Activated CD8-positive, alpha-beta memory T cell treated with anti-CD3 and anti-CD28 coated beads, Interleukin-2, amount 50 U/mL, for 24 hours (primary cell): Measurements from ENCODE around the gene CEP164.
"Not testable (repeated sequence)": the region's sequence is repeated elsewhere in the genome, so short reads cannot be mapped to it uniquely, and the experiment has no call there.

Source experiments
- DNase-seq: peaks from one replicate; pipeline ENCODE4 v3.0.0-alpha.2; 2020; ENCODE audit errors: extremely low read depth

The CEP164 gene

DNA sequence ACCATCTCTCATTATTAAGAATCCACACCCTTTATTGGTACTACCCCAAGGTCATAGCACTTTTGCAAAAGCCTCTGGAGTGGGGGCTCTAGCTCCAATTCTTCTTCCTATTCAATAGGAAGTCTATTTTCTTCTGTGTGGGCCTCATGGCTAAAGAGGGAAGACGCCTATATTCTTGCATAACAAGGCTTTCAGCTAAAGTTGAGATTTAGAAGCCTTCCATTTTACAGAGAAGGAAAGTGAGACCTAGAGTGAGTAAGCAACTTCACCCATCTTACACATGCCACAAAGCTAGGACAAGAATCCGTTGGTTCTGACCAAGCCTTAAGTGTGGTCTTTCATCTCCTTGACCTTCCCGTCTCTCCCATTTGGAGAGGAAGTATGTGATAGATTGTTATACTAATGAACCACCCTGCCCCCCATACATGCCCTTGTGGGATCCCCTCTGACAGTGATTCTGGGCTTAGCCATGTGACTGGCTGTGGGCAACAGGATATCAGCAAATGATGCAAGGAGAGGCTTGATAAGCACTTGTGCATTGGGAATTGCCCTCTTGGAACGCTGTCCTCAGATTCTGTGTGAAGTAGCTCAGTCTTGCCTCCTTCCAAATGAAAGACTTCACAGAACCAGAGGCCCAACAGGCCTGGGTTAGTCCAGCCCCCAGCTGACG, 23.9 kb upstream of the CEP164 start:
- DNase-seq, result no peak

DNA sequence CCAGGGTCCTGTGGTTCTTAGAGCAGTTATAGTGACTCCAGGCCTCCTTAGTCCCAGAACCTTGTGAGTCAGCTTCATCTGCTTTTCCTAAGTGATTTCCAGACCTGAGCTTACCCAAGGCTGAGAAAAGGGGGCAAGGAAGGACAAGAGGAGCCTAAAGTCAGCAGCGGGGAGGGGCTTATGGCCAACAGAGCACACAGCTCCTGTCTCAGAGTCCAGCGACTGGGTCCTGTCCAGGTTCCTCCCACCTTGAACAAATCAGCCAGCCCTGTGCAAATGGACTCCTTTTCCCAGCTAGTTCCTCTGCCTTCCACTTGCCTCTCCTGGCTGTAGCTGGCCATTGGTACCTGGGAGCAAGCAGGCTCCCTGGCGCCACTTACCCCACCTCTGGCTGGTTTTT, 22.5 kb upstream of the CEP164 start:
- DNase-seq, result no peak

DNA sequence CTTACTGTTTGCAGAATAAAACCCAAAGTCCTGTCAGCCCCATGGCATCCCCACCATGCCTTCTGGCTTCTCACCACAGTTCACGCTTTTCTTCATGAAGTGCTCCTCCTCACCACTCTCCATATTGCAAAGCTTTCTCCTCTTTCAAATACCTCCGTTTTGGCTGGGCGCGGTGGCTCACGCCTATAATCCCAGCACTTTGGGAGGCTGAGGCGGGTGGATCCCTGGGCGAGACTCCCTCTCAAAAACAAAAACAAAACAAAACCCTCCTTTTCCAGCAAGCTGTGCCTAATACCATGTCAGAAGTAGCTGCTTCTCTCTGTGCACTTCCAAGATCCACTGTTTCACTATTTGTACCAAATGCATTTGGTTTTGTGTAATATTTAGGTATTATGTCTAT, 18.3 kb upstream of the CEP164 start:
- no peak for DNase-seq

DNA sequence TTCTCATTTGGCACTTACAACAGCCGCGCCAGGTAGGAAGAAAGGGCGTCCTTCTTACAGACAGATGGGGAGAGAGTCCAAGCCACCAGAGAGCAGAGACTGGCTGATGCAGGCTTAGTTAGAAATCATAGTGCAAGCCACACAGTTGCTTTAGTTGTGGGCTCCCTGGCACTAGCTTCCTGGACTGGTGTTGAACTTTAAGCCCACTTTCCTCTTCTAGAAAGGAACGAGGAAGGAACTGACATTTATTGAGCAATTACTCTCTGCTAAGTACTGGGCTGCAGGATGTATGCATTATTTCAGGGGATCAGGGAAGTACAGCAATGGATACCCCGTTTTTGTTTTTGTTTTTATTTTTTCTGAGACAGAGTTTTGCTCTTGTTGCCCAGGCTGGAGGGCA, 14.6 kb upstream of the CEP164 start:
- no peak for DNase-seq

DNA sequence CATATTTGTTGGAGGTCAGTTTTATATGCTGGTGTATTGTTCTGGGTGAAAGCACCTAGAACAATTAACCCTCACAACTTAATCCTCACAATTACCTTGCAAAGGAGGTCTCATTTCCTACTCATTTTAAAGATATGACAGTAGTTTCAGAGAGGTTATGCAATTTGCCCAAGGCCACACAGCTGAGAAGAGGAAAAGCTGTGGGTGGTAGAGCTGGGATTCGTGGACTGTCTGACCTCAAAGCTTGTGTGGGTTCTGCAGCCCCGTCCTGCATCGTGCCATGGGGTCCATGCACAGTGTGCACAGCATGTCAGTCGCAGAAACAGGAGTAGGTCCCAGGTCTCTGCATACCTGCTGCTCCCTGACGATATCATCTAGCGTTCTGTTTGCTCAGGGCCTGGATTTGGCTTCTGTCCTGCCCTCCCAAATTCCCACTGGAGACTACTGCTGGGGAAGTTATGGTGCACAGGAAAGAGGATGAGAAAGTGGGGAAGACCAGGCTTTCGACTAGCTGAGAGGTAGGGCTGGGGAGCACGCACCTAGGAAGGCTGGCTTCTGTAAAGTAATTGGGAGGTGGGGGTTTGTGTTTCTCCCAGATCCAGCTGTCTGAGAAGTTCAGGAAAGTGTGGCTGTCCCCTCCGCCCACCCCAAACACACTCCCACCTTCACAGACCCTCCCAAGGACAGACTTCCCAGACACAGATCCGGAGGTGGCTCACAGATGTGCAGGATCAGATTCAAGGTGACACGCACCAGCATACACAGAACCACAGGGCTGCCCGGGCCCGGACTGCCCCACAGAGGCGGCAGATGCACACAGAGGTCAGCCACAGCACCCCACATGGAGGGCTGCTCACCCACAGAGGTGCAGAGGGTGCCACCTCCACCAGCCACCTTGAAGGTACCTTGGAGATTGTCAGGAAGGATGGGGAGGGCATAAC, 13.6 kb upstream of the CEP164 start:
- DNase-seq, result no peak

DNA sequence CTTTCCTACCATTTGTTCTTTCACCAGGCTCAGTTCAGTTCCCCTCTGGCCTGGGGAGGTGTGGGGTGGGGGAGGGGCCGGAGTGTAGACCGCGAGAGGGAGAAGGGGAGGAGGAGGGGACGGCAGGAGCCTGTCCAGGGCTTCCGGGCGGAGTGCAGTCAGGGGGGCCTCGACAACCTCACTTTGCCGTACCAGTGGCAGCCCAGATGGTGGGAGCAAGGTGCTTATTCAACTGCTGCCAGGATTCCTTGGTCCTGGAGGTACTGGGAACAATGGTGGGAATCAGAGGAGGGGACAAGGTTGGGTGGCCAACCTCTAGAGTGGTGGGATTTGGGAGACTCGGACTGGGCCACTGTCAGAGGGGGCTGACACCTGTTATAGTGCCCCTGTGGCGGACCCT, 12.8 kb upstream of the CEP164 start:
- DNase-seq, result no peak

DNA sequence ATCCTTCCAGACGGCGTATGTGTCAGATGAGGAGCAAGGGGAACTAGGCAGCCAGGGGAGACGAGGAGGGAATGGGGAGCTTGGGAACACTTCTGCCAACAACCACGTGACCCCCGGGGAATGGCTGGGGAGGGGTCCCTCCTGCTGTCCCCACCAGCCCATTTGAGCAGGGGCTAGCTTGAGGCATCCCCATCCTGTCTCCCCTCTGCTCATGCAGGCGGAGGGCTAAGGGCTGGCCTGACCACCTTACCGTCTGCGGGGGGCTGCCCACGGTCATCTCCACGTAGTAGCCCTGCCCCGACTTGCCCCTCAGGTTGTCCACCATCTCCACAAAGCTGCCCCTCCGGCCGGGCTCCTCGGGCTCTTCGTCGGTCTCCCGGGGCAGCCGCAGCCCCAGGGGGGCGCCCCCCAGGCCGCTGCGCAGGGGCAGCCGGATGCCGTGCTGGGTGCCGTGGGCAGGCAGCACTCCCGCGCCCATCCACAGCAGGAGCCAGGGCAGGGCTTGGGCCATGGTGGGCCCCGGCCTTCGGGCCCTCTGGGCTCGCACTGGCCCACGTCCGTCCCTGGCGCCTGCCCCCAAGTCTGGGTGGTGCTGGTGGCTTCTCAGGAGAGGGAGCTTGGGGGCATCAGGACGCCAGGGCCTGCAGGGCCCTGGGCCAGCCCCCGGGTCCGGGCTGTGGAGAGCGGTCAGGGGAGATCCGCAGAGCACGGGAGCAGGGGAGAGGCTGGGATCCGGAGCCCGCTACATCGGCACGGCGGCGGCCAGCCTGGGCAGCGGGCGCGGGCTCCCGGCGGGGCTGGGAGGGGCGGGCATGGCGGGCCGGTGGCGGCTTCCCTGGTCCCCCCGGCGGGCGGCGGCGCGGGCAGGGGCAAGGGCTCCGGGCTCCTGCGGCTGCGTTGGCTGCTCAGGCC, 12.1 kb upstream of the CEP164 start:
- no peak for DNase-seq

DNA sequence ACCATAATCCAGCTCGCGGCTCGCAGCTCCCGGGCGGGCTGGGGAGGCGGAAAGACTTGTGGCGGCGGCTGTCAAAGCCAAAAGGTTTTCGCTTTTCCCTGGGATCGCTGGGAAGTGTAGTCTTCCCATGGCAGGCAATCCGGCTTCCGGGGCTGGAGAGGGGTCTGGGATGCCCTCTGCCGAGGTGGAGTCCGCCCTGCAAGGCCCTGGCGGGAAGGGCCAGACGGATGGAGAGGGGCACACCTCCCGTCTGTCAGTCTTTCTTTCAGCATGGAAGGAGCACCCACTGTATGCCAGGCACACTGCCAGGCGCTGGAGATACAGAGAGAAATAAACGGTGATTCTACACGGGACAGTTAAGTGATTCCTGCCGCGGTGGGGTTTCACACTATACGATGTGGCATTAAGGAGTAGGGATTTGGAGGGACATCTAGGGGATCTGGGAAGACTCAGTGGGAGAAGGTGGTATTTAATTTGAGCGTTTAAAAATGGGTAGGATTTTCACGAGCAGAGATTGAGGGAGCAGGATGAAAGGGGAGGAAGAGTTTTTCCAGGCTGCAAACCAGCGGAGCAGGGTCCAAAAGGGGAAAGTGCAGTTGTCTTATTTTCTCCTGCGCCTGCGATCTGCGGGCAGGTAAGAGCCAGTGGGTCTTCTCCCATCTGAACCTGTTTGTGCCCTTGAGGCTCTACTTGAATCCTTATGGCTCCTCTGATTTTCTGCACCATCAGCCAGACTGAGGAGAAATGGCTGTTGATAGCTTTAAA, 11.3 kb upstream of the CEP164 start, which contains the start of gene BACE1:
TSS of gene BACE1 (minus strand) at position 60 of the 765 bp plus-strand sequence. CDS start 461 bp downstream, outside the sequence.
- no peak for DNase-seq

DNA sequence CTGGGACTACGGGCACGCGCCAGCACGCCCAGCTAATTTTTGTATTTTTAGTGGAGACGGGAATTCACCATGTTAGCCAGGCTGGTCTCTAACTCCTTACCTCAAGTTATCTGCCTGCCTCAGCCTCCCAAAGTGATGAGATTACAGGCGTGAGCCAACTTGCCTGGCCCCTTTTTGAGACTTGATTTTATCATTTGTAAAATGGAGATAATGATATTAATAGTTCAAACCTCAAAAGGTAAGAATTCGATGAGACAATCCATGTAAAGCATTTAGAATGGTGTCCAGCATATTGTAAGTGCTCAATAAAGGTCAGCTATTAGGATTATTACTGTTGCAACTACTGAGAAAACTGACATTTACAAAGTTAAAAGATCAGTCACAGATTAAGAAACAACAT, 8.9 kb upstream of the CEP164 start:
- no peak for DNase-seq

DNA sequence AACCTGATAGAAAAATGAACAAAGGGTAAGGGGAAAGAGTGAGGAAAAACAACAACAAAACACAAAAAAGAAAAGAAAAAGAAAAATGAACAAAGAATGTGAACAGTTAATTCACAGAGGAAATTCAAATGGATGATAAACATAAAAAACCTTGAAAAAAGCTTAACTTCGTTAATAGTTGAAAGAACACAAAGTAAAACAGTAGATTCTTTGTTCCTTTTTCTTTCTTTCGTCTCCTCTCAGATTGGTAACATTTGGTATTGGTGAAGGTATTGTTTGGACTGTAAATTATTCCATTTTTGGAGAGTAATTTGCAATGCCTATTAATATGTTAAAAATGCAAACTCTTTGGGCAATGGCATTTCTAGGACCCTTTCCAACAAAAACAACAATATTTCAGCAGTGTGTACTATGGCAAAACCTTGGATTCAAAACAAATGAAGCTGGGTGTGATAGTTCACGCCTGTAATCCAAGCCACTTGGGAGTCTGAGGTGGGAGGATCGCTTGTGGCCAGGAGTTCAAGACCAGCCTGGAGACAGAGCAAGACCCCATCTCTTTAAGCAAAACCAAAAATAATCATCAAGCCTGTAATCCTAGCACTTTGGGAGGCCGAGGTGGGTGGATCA, 8.3 kb upstream of the CEP164 start:
- no peak for DNase-seq

DNA sequence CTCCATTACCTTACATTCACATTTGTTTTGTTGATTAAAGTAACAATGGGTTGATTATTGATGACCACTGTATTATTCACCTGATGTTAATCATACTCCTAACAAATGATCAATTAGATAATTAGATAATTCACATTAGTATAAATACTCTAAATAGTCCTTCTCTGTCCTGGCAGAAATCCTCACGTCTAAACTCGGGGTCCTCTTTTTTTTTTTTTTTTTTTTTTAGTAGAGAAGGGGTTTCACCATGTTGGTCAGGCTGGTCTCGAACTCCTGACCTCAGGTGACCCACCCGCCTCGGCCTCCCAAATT, 443 bp upstream of the CEP164 start:
- DNase-seq, result not testable (repeated sequence)

DNA sequence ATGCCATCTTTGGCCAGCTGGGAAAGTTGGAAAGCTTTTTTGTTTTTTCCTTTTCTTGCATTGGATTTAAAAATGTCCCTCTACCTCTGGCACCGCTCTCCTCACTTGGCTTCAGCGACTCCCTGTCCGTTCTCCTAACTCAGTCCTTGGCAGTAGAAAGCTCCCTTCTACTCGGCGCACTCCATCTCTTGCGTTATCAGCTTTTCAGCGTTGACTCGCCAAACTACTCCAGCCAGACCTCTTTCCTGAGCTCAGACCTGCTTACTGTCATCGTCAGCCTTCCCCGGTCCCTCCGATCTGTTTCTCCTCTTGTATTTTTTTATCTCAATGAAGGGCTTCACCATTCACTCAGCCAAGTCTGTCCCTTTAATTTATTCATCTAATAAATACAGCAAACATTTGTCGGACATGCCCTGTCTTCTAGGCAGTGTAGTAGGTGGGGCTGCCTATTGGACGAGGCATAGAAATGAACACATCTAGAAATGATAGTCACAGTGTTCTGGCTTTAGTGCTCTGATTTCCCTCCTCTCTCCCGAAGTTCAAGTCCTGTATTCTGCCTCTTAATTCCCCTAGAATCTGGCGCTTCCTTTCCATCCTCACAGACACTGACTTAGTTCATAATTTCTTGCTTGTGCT, 839 bp downstream of the CEP164 start:
- no peak for DNase-seq

DNA sequence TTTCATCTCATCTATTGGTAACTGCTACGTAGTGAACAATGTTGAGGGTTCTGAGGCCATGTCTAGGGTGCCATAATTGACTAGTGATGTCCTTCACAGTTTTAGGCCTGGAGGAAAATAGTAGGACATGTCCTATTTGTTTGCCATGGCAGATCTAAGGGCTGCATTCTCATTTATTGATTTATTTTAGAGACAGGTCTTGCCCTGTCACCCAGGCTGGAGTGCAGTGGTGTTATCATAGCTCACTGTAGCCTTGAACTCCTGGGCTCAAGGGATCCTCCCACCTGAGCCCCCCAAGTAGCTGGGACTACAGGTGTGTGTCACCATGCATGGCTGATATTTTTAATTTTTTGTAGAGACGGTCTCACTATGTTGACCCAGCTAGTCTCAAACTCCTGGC, 5.2 kb downstream of the CEP164 start:
- DNase-seq, result no peak

DNA sequence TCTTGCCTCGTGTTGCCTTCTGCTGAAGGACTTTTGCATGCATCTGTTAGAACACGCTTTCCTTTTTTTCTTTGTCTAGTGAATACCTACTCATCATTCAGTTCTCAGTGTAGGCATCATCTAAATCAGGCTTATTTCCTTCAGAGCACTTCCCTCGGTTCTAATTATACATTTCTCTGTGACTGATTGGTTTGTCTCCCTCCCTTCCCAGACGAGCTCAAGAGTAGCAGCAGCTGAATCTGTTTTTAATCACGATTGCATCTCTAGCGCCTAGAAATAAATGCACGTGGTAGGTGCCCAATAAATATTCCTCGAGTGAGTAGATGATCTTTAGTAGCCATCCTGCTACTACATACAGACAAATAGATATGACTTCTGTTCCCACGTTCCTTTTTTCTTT, 6.3 kb downstream of the CEP164 start:
- no peak for DNase-seq

DNA sequence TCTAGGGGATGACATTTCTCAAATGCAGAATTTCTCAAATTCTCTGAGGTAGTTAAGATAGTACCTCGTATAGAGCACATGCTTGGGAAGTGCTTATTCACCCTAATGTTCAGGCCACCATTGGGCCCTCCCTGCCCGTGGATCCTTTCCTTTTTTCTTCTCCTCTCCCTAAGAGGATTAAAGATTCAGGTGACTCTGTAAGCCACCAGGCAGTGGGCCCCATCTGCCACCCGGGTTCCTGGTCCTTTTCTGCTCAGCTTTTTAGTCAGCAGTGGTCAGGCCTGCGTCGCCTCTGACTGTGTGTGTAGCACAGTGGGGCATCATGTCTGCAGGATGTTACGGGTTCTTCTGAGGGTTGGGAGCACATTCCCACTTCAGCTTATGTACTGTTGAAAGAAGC, 7.2 kb downstream of the CEP164 start:
- no peak for DNase-seq

DNA sequence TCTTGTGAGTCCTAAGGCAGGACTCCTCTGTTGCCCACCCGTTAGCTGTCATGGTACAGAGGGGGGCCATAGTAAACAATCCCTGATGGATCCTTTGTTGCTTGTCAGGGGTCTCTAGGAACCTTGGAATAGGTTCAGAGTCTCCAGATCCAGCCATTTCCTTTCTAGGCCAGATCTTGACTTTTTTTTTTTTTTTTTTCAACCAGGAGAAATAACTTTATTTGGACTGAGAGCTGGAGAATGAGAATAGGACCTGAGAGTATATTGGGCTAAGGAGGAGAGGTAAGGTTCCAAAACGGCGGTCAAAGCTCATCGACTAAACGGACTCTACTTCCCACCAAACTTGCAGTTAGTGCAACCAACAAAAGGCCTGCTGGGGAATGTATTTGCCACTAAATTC, 7.7 kb downstream of the CEP164 start:
- DNase-seq, result no peak

DNA sequence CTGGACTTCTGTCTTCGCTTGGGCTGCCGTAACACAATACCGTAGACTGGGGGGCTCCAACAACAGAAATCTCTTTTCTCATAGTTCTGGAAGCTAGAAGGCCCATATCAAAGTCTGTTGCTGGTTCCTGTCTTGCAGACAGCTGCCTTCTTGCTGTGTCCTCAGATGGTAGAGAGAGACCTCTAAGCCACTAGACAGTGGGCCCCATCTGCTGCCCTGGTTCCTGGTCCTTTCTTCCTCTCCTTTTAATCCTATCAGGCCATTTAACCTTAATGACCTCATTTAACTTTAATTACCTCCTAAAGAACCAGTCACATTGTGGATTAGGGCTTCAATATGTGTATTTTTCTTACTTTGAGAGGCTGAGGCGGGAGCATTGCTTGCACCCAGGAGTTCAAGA, 9.4 kb downstream of the CEP164 start:
- DNase-seq, result no peak

DNA sequence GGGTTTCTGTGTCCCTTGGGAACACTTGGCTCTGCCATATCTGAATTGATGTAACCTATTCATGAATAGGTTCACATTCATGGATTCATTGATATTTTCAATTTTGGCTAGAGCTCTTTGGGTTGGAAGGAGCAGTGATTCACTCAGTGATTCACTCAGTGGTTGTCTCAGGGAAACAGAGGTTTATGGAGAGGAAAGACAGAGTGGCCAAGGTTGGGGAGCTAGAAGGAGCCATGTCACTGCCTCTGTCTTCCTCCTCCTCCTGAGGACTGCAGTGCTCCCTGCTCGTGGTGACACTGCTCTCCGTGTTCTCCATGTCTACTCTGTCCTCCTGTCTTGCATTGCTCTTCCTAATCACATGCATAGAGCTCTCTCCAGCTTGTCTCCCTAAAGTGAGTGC, 17.4 kb downstream of the CEP164 start:
- no peak for DNase-seq

DNA sequence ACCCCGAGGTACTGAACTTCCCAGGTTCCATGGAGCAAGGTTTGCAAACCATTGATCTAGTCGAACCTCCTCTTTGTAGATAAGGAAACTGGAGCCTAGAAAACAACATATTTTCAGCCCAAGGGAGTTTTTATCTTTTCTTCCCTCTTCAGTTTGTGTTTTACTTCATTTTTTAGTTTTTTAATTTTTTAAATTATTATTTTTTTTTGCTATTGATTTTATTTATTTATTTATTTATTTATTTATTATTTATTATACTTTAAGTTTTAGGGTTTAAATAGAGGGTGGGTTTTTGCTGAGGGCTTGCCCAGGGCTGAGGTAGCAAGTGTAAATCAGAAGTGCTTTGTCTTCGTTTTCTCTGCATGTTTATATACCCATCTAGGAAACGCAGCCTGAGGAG, 26.9 kb downstream of the CEP164 start:
- no peak for DNase-seq

DNA sequence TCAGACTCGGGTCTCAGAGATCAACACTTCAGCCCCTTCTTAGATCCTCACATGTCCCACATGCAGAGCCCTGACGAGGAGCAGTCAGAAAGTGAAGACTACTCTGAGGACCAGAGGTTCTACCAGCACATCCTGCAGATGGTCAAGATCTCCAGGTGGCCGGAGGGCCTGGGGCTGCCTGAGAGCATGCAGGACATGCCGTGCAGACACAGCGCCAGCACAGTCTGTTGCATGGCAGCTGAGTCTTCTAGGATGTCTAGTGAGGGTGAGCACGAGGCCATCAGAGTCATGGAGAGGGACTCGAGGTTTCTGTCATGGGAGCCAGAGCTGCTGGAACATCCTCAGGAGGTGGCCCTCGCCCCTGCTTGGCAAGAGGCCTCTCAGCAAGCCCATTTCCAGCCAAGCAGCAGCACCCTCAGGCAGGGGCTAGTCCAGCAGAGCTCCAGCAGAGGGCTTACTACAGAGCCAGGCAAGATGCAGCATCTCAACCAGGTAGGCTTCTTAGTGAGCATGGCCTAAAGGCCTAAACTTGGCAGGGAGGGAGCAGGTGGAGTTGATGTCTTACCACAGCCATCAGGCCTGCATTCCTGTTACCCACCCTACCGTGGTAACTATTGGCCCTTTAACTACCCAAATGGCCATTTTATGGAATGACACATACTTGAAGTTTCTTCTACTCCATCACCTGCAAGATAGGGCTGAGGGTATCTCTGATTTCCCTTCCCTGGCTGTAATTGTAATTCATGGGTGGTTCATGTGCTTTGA, 28.7 kb downstream of the CEP164 start:
- DNase-seq, result no peak
